Ecto neural progenitor cell (in vitro differentiated cells): ENCODE data around the gene KAT5.
"Not testable (repeated sequence)": the region's sequence is repeated elsewhere in the genome, so short reads cannot be mapped to it uniquely, and the experiment has no call there.

Experiments
- DNase-seq: peaks from one replicate; pipeline ENCODE4 v3.0.0-alpha.2; 2018; ENCODE audit warnings: low spot score

KAT5 gene

GRCh38 chr11:65744026-65744698, 32.1 kb downstream of the KAT5 start:
- DNase-seq, result no peak

- DNase-seq, result no peak
Observed at GRCh38 chr11:65744699-65745042, 32.6 kb downstream of the KAT5 start.

GRCh38 chr11:65745049-65745448, 33.0 kb downstream of the KAT5 start:
- DNase-seq, result no peak

GRCh38 chr11:65762169-65762568, 50.1 kb downstream of the KAT5 start:
- not testable (repeated sequence) for DNase-seq

- not testable (repeated sequence) for DNase-seq
Observed at GRCh38 chr11:65762816-65763215, 50.8 kb downstream of the KAT5 start.

GRCh38 chr11:65764434-65764833, 52.4 kb downstream of the KAT5 start:
- DNase-seq, result no peak

- DNase-seq, result no peak
Observed at GRCh38 chr11:65766535-65766934, 54.5 kb downstream of the KAT5 start.

GRCh38 chr11:65767406-65767805, 55.4 kb downstream of the KAT5 start:
- no peak for DNase-seq

GRCh38 chr11:65767806-65768205, 55.8 kb downstream of the KAT5 start:
- not testable (repeated sequence) for DNase-seq
